Loucy (cell line): Measurements from ENCODE around the gene PPIL1.

Source experiments
- EZH2phosphoT487 ChIP-seq: fragments of 200-600 bp; IDR thresholded peaks from 2 replicates; pipeline ENCODE4 v1.6.1; 2018; ENCODE audit warnings: antibody characterized with exemption, mild to moderate bottlenecking, moderate library complexity, borderline replicate concordance
- TF ChIP-seq, protein P1 (sequence below): fragments of 200-600 bp; sonication (generic); conservative IDR thresholded peaks from 2 replicates; pipeline ENCODE4 v1.5.1; 2014; ENCODE audit warnings: mild to moderate bottlenecking, antibody characterized with exemption, low read length

GRCh38 chr6:36906539-36907325 is 32.1 kb upstream of the PPIL1 start:
- TF ChIP-seq, protein P1, sequence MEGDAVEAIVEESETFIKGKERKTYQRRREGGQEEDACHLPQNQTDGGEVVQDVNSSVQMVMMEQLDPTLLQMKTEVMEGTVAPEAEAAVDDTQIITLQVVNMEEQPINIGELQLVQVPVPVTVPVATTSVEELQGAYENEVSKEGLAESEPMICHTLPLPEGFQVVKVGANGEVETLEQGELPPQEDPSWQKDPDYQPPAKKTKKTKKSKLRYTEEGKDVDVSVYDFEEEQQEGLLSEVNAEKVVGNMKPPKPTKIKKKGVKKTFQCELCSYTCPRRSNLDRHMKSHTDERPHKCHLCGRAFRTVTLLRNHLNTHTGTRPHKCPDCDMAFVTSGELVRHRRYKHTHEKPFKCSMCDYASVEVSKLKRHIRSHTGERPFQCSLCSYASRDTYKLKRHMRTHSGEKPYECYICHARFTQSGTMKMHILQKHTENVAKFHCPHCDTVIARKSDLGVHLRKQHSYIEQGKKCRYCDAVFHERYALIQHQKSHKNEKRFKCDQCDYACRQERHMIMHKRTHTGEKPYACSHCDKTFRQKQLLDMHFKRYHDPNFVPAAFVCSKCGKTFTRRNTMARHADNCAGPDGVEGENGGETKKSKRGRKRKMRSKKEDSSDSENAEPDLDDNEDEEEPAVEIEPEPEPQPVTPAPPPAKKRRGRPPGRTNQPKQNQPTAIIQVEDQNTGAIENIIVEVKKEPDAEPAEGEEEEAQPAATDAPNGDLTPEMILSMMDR: no peak
- no peak for TF ChIP-seq EZH2phosphoT487
